Esophagus squamous epithelium (tissue), 5 donors: ENCODE results near the gene STRADB. TPM values are rescaled to one million over a fixed set of nuclear protein-coding genes. Genes with fewer than 3 reads are reported as not detected.

Source experiments
- DNase-seq: peaks from one replicate; lab custom pipeline; 2025; lab: John Stamatoyannopoulos, UW
- H3K27ac ChIP-seq, 4 donors: fragments of 200-600 bp; sonication (generic); one replicate each; pipeline ENCODE4 v1.5.1; 2016 to 2019; ENCODE audit warnings: mild to moderate bottlenecking in 1 of 4
- H3K27me3 ChIP-seq, 4 donors: fragments of 200-600 bp; sonication (generic); 1 replicate in 3 of 4; 2 replicates in 1 of 4; pipeline versions ENCODE4 v1.5.1 to v1.6.0; 2017 to 2021; ENCODE audit warnings: antibody characterized with exemption in 1 of 4
- H3K36me3 ChIP-seq, 3 donors: fragments of 200-600 bp; sonication (generic); one replicate each; pipeline ENCODE4 v1.5.1; 2016 to 2019
- H3K4me1 ChIP-seq, 3 donors: fragments of 200-600 bp; sonication (generic); one replicate each; pipeline ENCODE4 v1.5.1; 2017 to 2019
- H3K4me3 ChIP-seq, 4 donors: fragments of 200-600 bp; sonication (generic); 1 replicate in 3 of 4; 2 replicates in 1 of 4; pipeline ENCODE4 v1.5.1; 2016 to 2019; ENCODE audit warnings: mild to moderate bottlenecking in 2 of 4, moderate library complexity in 1 of 4
- H3K9me3 ChIP-seq, 3 donors: fragments of 200-600 bp; sonication (generic); one replicate each; pipeline ENCODE4 v1.5.1; 2016 to 2019
- POLR2A ChIP-seq, 4 donors: fragments of 450-650 bp; IDR thresholded peaks; one replicate each; pipeline ENCODE4 v1.6.1; 2017; ENCODE audit warnings: antibody characterized with exemption in 4 of 4, mild to moderate bottlenecking in 4 of 4, moderate library complexity in 3 of 4
- WGBS, 2 donors: methylation state at CpG; one replicate each; pipeline ENCODE4 v1.1.5; 2018; 5-methylcytosine and 5-hydroxymethylcytosine counted together
- intact Hi-C: fragments of 100-400 bp; cut with DNase I; formaldehyde crosslinking; loops from one replicate; pipeline ENCODE4 v1.15.0; 2022
- total RNA-seq, 4 donors: library from RNA; depleted of rRNA; stranded (reverse); fragments of >200 nt; gene quantifications; one replicate each; pipeline ENCODE4 v1.1.0, GENCODE V29; 2016
- TF ChIP-seq, protein P1 (sequence below), 6 experiments: fragments of 450-650 bp in 4 of 6; fragments of 200-600 bp in 2 of 6; sonication (generic) in 2 of 6; IDR thresholded peaks; one replicate each; pipeline ENCODE4 v1.5.1; 2016 to 2019; ENCODE audit warnings: antibody characterized with exemption in 6 of 6, mild to moderate bottlenecking in 4 of 6, moderate library complexity in 4 of 6
- donor health status: DM: yes; HTN: yes; CAD: no.

Gene STRADB
- total RNA-seq, 4 donors from 2014 or later, result 4.8 to 18.2 (median 14.6) TPM

DNA sequence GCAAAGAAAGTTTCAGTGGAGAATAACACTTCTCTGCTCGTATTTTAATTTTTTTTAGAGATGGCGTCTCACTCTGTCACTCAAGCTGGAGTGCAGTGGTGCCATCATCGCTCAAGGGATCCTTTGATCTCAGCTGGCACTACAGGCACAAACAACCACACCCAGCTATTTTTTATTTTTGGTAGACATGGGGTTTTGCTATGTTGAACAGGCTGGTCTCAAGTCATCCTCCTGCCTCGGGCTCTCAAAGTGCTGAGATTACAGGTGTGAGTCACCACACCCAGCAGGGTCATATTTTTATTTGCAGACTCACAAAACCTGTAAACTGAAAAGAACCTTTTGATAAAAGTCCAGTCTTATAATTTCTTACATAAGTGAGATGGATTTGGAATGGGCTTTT, 2.8 kb upstream of the STRADB start:
- H3K27ac ChIP-seq, result peak overlapping the region in 2 of 4 donors; percentile 48 to 57
- no peak for DNase-seq
- H3K36me3 ChIP-seq, result no peaks in the 10 kb centered on the region
- intact Hi-C loops, result no loop called here
- WGBS, 2 donors, result 49 to 68% methylated on average over 4 of the region's 4 CpGs
- TF ChIP-seq, protein P1, sequence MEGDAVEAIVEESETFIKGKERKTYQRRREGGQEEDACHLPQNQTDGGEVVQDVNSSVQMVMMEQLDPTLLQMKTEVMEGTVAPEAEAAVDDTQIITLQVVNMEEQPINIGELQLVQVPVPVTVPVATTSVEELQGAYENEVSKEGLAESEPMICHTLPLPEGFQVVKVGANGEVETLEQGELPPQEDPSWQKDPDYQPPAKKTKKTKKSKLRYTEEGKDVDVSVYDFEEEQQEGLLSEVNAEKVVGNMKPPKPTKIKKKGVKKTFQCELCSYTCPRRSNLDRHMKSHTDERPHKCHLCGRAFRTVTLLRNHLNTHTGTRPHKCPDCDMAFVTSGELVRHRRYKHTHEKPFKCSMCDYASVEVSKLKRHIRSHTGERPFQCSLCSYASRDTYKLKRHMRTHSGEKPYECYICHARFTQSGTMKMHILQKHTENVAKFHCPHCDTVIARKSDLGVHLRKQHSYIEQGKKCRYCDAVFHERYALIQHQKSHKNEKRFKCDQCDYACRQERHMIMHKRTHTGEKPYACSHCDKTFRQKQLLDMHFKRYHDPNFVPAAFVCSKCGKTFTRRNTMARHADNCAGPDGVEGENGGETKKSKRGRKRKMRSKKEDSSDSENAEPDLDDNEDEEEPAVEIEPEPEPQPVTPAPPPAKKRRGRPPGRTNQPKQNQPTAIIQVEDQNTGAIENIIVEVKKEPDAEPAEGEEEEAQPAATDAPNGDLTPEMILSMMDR (IDR thresholded peaks at IDR 0.05), result no peak
- TF ChIP-seq POLR2A (IDR thresholded peaks at IDR 0.05), result no peak
- H3K4me3 ChIP-seq, result no peak overlapping the region
- no peaks in the 10 kb centered on the region for H3K9me3 ChIP-seq
- H3K4me1 ChIP-seq, result peaks cover 24 to 82% (median 27%) of the 10 kb centered on the region in 3 donors
- no peaks in the 10 kb centered on the region for H3K27me3 ChIP-seq

DNA sequence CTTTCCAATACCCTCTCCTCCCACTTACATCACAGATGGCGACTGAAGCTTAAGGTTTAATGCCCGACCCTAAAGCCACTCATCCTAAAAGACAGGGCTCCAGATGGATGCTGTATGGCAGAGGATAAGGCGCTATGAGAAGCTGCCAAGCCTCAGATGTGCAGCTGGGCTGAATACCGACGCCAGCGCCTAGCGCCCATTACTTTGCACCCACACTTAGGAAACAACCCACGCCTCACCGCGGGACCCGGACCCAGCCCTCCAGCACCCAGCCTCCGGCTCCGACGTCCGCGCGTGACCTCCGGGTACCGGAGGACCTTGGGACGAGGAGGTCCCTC, 617 bp upstream of the STRADB start:
- peaks cover 0 to 9% (median 0%) of the 10 kb centered on the region in 3 donors for H3K36me3 ChIP-seq
- TF ChIP-seq POLR2A (IDR thresholded peaks at IDR 0.05), result no peak
- TF ChIP-seq, protein P1 (IDR thresholded peaks at IDR 0.05), result no peak
- H3K27me3 ChIP-seq, result no peaks in the 10 kb centered on the region
- 0 to 3% methylated on average over 9 to 16 of the region's 20 CpGs for WGBS, 2 donors
- DNase-seq, result no peak
- H3K4me3 ChIP-seq, result peak overlapping the region; percentile 57 to 97 (median 74)
- no peaks in the 10 kb centered on the region for H3K9me3 ChIP-seq
- intact Hi-C loops, result loop anchor here (10.0 kb wide), 1 partner anchor 46 kb away; no protein-coding TSS in a partner anchor
- H3K27ac ChIP-seq, result peak overlapping the region; percentile 91 to 94 (median 92)
- peaks cover 24 to 65% (median 24%) of the 10 kb centered on the region in 3 donors for H3K4me1 ChIP-seq

DNA sequence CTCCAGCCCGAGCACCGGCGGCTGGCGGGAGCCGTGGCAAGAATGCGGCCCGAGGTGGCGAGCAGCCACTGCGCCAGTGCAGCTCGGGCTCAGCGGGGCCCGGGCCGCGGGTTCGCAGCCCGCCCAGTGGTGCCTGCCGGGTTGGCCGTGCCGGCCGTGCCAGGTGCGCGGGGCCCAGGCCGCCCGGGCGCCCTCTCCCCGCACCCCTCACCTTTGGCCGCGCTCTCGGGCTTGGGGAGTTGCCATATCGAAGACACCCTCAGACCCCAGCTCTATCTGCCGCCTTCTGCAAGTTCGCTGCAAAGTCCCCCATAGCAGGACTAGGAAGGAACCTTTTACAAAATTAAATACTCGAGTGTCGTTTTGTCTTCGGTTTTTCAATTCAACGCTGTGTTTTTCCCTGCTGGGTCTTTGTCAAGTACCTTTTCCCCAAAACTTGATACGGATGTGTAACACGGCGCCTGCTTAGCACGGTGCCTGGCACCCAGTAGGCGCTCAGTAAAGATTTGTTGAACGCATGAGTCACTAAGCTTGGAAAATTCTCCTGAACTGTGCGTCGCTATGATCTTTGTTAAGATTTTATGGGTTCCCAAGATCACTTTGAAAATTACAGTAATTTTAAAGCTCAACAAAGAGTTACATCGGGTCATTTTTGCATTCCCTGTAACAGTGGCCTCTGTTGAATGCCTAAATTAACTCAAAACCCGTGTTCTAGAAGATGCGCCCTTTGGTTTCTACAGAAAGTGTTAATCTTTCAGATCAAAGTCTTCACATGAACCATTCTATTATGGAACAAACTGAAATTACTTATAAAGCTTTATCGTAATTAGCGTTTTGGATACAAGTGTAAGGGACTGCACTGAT, 750 bp downstream of the STRADB start:
- peak overlapping the region; percentile 57 to 97 (median 74) for H3K4me3 ChIP-seq
- intact Hi-C loops, result loop anchor here (10.0 kb wide), 1 partner anchor 47 kb away; no protein-coding TSS in a partner anchor
- H3K9me3 ChIP-seq, result no peaks in the 10 kb centered on the region
- H3K4me1 ChIP-seq, result peaks cover 23 to 51% (median 24%) of the 10 kb centered on the region in 3 donors
- 13 to 32% methylated on average over 19 to 39 of the region's 49 CpGs for WGBS, 2 donors
- H3K36me3 ChIP-seq, result peaks cover 0 to 15% (median 0%) of the 10 kb centered on the region in 3 donors
- peak overlapping the region; percentile 91 to 94 (median 92) for H3K27ac ChIP-seq
- no peak for TF ChIP-seq POLR2A (IDR thresholded peaks at IDR 0.05)
- TF ChIP-seq, protein P1 (IDR thresholded peaks at IDR 0.05), result peak in 1 of 6 experiments; percentile 4
- no peak for DNase-seq
- H3K27me3 ChIP-seq, result no peaks in the 10 kb centered on the region

DNA sequence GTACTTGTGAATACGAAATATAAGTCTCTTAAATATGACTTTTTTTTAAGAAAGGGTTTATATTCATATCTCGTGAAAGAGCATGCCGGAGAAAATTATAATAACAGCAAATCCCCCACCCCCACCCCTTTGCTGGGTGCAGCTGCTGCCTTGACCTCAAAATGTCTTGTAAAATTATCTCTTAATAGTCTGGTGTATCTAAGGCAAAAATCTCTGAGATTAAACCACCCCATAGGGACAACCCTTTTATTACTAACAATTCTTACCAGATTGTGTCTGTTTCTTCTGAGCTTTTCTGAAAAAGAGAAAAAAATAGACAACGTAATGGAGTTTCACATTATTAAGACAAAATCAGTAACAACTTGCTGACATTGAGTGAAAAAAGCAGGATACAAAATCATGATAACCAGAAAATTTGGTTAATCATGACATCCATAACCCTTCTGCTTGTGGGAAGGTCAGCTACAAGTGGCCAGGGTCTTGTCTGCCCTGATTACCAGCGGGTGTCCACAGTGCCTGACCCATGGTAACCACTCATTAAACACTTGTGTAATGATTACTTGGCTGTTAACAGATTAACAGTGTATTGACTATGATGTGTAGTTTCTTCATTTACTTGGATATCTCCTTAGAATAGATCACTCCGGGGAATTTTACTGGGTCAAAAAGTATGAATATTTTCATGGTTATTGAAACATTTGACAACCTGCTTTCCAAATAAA, 1.5 kb downstream of the STRADB start:
- H3K4me3 ChIP-seq, result peak overlapping the region in 3 of 4 donors; percentile 72 to 97 (median 75)
- no peaks in the 10 kb centered on the region for H3K9me3 ChIP-seq

More for the DNA sequence above, 1.5 kb downstream of the STRADB start:
- intact Hi-C loops, result loop anchor here (10.0 kb wide), 1 partner anchor 48 kb away; no protein-coding TSS in a partner anchor
- Histone ChIP-seq H3K36me3 (peaks cover 0 to 22% (median 0%) of the 10 kb centered on the region in 3 donors), H3K27ac (no peak overlapping the region), H3K27me3 (no peaks in the 10 kb centered on the region), H3K4me1 (peaks cover 15 to 43% (median 18%) of the 10 kb centered on the region in 3 donors)
- no peak for DNase-seq
- WGBS, 2 donors, result 91% methylated on average over 6 of the region's 6 CpGs
- TF ChIP-seq, protein P1 (IDR thresholded peaks at IDR 0.05), result no peak
- no peak for TF ChIP-seq POLR2A (IDR thresholded peaks at IDR 0.05)
